ENCODE measurements around the gene SAMD11.
A peak's percentile ranks its signal among the peaks of the same experiment; 100 is the strongest.

The SAMD11 gene

DNA sequence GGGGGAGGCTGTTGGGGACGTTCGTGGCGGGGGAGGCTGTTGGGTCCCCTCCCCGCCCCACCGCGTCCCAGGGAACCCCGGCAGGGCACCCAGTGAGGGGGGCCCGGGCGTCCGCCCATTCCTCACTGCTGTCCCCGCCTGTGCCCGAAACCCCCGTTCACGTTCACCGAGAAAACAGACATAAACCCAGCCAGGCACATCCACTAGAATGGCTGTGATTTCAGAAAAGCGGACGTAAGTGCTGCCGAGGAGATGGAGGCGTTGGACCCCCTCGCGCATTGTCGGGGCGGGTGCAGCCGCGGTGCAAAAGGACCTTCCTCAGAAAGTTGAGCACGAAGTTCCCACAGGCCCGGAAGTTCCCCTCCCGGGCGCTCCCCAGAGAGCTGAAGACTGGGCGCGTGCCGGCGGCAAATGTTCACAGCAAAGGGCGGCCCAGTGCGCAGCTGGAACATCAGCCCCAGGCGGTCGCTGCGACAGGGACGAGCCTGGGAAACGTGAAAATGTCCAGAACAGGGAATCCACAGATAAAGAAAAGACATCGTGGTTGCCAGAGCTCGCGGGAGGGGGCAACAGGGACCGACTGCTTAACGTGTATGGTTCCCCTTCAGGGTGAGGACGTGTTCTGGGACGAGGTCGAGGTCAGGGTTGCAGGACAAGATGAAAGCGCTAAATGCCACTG lies 18.5 kb upstream of the SAMD11 start:
- DNase-seq = peak; percentile 64

- DNase-seq = no peak
Measured at GRCh38 chr1:905811-906599, 17.7 kb upstream of the SAMD11 start.

GRCh38 chr1:906600-907420 lies 16.9 kb upstream of the SAMD11 start:
- DNase-seq = peak; percentile 94

DNA sequence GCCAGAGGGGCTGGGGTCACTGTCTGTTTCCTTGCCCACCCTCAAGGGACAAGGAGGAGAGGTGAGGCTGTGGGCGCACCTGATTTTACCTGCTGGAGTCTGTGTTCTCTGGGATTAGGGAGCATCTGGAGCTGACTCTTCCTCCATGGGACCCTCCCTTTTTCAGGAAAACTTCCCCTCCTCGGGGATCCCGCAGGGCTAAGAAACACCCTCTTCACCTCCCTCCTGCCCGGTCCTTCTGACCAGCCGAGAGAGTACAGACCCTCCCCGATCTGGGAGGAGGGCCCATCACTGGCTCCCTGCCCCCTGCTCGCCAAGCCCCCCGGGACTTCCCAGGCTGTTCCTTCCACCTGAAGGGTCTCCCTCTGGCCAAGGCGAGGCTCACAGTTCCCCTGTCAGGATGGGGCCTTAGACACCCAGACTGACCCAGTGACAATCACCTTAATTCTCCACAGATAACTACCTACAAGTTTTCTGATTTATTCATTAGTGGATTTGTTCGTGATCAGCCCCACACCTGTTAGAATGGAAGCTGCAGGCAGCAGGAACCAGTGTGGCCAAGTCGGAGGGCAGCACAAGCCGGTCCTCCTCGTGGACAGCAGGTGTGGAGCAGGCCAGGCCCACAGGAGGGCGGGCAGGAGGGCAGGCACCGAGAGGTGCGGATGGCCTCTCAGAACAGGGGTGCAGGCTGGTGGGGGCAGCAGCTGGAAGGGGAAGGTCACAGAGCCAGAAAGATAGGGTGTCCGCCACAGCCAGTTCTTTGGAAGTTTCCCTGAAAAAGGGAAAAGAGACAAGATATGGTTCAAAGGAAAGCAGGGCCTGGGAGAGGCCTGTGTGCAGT lies 15.9 kb upstream of the SAMD11 start:
- DNase-seq = no peak

DNA sequence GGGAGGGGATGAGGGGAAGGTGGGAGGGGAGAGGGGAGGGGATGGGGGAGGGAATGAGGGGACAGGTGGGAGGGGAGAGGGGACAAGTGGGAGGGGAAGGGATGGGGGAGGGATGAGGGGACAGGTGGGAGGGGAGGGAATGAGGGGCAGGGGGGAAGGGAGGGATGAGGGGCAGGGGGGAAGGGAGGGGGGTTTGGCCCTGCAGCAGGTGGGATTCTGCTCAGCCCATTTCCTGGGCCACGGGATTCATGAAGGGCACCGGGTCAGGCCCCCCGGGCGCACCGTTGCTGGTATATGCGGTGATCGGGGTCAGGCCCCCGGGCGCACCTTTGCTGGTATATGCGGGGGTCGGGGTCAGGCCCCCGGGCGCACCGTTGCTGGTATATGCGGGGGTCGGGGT lies 15.1 kb upstream of the SAMD11 start:
- no peak for DNase-seq

DNA sequence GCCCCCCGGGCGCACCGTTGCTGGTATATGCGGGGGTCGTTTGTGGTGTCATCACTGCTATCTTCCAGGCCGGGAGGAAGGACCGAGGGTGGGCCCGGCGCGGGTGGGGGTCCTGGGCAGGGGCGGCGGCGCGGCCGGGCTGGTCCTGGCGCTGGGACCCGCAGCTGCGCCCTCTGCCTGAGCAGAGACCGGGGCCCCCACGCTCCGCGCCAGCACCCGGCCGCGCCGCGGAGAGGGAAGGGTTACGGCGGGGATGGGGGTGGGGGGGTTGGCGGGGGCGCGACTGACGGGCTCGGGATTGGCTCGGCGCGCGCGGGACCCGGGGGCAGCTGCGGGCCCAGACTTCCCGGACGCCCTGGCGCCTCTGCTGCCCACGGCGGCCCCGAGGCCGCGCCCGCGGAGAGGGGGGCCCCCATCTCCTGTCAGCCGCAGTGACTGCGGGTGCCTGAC lies 13.8 kb upstream of the SAMD11 start:
- no peak for DNase-seq

- DNase-seq = no peak
Measured at GRCh38 chr1:910311-910880, 13.3 kb upstream of the SAMD11 start.

GRCh38 chr1:910881-911721 lies 12.6 kb upstream of the SAMD11 start:
- DNase-seq = no peak

GRCh38 chr1:911875-912739 lies 11.6 kb upstream of the SAMD11 start:
- DNase-seq = no peak

DNA sequence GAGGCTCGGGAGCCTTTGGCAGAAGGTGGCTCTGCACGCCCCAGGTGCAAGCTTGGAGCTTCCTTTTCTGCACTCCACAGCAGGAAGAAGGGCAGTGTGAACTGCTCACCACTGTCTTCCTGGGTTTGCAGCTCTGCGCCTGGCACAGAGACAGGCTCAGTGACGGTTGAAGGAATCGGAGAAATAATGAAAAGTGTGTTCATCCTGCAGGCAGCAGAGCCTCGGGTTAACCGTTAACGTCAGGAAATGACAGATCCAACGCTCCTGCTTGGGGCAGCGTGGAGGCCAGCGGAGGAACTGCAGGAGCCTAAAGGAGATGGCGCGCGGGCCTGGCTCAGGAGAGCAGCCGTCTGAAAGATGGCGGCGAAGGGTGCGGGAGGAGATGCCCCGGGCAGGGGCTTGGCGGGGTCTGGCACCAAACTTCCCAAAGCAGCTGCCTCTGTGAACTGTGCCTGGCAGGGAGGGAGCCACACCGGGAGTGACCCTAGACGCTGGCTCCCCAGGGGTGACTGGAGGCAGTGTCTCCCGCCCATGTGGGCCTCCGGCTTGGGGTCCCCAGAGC lies 10.9 kb upstream of the SAMD11 start:
- DNase-seq = peak; percentile 40

DNA sequence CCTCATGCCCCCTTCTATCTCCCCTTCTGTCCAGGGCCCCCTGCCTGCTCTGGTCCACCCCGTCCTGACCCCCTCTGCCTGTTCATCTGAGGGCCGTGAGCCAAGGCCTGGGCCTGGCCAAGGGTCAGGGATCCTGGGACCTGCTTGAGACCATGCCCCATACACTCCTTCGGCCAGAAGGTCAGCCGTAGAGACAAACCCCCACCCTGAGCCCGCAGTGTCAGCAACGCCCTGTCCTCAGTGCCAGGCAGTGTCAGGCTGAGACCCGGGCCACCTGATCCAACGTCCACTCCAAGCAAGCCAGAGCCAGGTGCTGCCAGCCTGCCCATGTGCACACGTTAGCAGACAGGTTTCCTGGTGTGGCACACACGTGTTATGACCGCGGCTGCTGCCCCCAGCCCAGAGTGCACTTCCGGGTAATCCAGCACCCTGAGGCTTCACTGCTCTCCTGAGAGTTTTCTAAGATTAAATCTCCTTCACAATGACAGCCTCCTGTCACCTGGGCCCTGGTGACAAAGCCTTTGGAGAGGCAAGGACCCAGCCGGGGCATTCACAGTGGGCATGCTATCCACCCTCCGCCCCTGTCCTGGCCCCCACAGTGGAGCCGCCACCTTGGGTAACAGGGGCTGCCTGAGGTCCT lies 10.1 kb upstream of the SAMD11 start:
- no peak for DNase-seq

- no peak for DNase-seq
Measured at GRCh38 chr1:914131-914890, 9.4 kb upstream of the SAMD11 start.

DNA sequence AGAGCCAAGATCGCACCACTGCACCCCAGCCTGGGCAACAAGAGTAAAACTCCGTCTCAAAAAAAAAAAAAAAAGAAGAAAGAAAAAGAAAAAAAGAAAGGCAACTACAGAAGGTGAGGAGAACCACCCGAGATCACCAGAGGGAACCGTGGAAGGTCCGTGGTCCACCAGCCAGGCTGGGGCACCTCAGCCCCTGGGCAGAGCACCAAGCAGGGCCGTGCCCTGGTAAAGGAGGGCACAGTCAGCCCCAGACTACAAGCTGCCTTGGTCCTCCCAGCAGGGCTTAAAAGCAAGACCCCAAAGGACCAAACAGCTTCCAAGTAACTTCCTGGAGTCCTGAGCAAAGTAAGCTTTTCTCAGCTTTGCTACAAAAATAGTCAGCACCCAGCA lies 8.8 kb upstream of the SAMD11 start:
- DNase-seq = no peak

GRCh38 chr1:915295-916172 lies 8.2 kb upstream of the SAMD11 start:
- DNase-seq = no peak

DNA sequence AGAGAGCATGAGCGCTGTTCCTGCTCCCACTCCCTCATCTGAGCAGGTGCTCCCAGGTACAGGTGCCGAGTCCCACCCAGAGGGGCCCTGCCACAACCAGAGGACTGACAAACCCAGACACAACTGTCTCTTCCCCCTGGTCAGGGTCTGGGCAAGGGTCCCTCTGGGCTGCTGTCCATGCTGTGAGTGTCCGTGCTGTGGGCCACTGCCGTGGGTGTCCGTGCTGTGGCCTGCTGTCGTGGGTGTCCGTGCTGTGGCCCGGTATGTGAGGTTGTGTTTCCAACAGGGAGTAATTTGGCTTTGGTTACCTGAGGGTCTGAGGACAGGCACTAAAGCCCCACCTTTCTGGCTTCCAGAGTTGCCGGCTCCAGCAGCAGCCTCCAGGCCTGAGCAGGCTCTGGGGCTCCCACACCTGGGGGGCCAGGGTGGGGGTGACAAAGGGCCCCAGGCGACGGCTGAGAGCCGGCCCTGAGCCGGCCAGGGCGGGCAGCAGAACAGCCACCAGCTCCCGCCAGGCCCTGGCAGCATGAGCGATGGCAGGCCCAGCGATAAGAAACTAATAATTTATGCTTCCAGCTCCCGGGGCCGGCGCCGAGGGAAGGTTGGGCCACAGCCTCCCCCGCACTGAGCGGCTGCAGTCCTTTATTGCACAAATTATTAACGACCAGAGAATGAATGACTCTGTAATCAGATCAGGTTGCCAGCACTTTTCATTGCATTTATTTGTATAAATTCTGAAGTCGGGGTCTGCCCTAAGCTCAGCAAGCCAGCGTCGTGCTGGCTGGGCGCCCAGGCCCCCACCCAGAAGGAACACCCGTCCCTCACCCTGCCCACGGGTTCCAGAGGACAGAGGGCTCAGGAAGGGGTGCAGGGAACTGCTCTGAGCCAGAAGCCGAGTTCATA lies 7.3 kb upstream of the SAMD11 start:
- DNase-seq = no peak

- no peak for DNase-seq
Measured at GRCh38 chr1:917076-917459, 6.7 kb upstream of the SAMD11 start.

All from MV-4-11 (cell line).